PC-9 (cell line): Measurements from ENCODE around the gene PHF23. TPM values are rescaled to one million over a fixed set of nuclear protein-coding genes. Genes with fewer than 3 reads are reported as not detected.
A peak's percentile ranks its signal among the peaks of the same experiment; 100 is the strongest.

Source experiments
- BruUV-seq: library from RNA; stranded (reverse); fragments of 400-500 nt; replicated peaks from 2 replicates; lab custom pipeline; 2021; lab: Mats Ljungman, UMichigan
- CTCF ChIA-PET: fragments of 300-600 bp; sonication (Branson Sonifier 250); formaldehyde crosslinking; loops from one replicate; lab custom pipeline; 2022; ENCODE audit warnings: antibody characterized with exemption; lab: Charles Lee
- POLR2A ChIA-PET: fragments of 300-600 bp; sonication (Branson Sonifier 250); formaldehyde crosslinking; loops from one replicate; lab custom pipeline; 2022; ENCODE audit warnings: antibody characterized with exemption; ENCODE audit not compliant: unreplicated experiment; lab: Charles Lee
- DNase-seq, 2 experiments: peaks; one replicate each; pipeline versions ENCODE4 v3.0.0 to v3.0.0-alpha.2; 2015 to 2022; ENCODE audit warnings: mixed read lengths in 1 of 2
- H2AFZ ChIP-seq: fragments of 200-600 bp; sonication (generic); 2 replicates; pipeline ENCODE4 v1.8.1; 2017; ENCODE audit warnings: antibody characterized with exemption
- H3F3A ChIP-seq: fragments of 200-600 bp; sonication (generic); 2 replicates; pipeline ENCODE4 v1.8.1; 2017; ENCODE audit warnings: antibody characterized with exemption, mild to moderate bottlenecking, low read depth; ENCODE audit not compliant: insufficient read depth
- H3K27ac ChIP-seq: fragments of 200-600 bp; sonication (generic); 2 replicates; pipeline ENCODE4 v1.6.1; 2016; ENCODE audit warnings: mixed run types
- H3K27me3 ChIP-seq: fragments of 200-600 bp; sonication (generic); 2 replicates; pipeline ENCODE4 v1.6.1; 2016; ENCODE audit warnings: low read depth, mixed run types; ENCODE audit not compliant: insufficient read depth
- H3K36me3 ChIP-seq: fragments of 200-600 bp; sonication (generic); 2 replicates; pipeline ENCODE4 v1.6.1; 2016; ENCODE audit warnings: low read depth, mixed run types
- H3K4me1 ChIP-seq: fragments of 200-600 bp; sonication (generic); replicated peaks from 2 replicates; pipeline ENCODE4 v1.6.1; 2016; ENCODE audit warnings: mixed run types; ENCODE audit not compliant: insufficient read depth
- H3K4me2 ChIP-seq: fragments of 200-600 bp; sonication (generic); 2 replicates; pipeline ENCODE4 v1.6.1; 2017; ENCODE audit warnings: mixed run types
- H3K4me3 ChIP-seq: fragments of 200-600 bp; sonication (generic); 2 replicates; pipeline ENCODE4 v1.6.1; 2016; ENCODE audit warnings: mixed run types
- H3K79me2 ChIP-seq: fragments of 200-600 bp; sonication (generic); 2 replicates; pipeline ENCODE4 v1.6.1; 2017; ENCODE audit warnings: low read depth, mixed run types
- H3K9me2 ChIP-seq: fragments of 200-600 bp; sonication (generic); 2 replicates; pipeline ENCODE4 v1.8.1; 2017; ENCODE audit warnings: mild to moderate bottlenecking; ENCODE audit not compliant: insufficient read depth
- H3K9me3 ChIP-seq: fragments of 200-600 bp; sonication (generic); 2 replicates; pipeline ENCODE4 v1.8.1; 2016; ENCODE audit warnings: low read depth; ENCODE audit not compliant: insufficient read depth
- H4K20me1 ChIP-seq: fragments of 200-600 bp; sonication (generic); 2 replicates; pipeline ENCODE4 v1.8.1; 2017; ENCODE audit not compliant: insufficient read depth
- CTCF ChIP-seq: fragments of 200-600 bp; sonication (generic); conservative IDR thresholded peaks from 2 replicates; pipeline ENCODE4 v1.6.1; 2017; ENCODE audit warnings: mixed run types, antibody characterized with exemption, mild to moderate bottlenecking, moderate library complexity
- EZH2 ChIP-seq: fragments of 200-600 bp; sonication (generic); IDR thresholded peaks from 2 replicates; pipeline ENCODE4 v1.8.0; 2017; ENCODE audit warnings: antibody characterized with exemption, low read depth
- intact Hi-C: fragments of 100-400 bp; cut with micrococcal nuclease; formaldehyde crosslinking; loops from one replicate; pipeline ENCODE4 v1.10.0; 2022; ENCODE audit not compliant: unreplicated experiment
- total RNA-seq: library from RNA; stranded (reverse); gene quantifications from 2 replicates; pipeline ENCODE4 v1.2.3, GENCODE V29; 2021

Gene PHF23
- total RNA-seq, 1 experiment from 2014 or later = 64.5 TPM

- Histone ChIP-seq H3K27ac (peak overlapping the region; percentile 100), H3K9me3 (no peaks in the 10 kb centered on the region), H2AFZ (no peak overlapping the region), H3K27me3 (no peaks in the 10 kb centered on the region), H3K36me3 (peaks cover 33% of the 10 kb centered on the region), H3K4me3 (peak overlapping the region; percentile 97), H3K9me2 (no peaks in the 10 kb centered on the region), H3K4me1 (peaks cover 36% of the 10 kb centered on the region), H3K4me2 (peak overlapping the region; percentile 98), H4K20me1 (peaks cover 25% of the 10 kb centered on the region), H3K79me2 (peaks cover 66% of the 10 kb centered on the region), H3F3A (peaks cover 81% of the 10 kb centered on the region)
- no TSS peak for BruUV-seq
- DNase-seq = peak; percentile 74 to 91
- CTCF ChIA-PET = interaction anchor here (0.7 kb wide), 2 partner anchors 19 to 249 kb away, joined by 3 to 13 read pairs; no protein-coding TSS in a partner anchor
- TF ChIP-seq EZH2 (no peak), CTCF (no peak)
- POLR2A ChIA-PET = interaction anchor here (0.6 kb wide), 1 partner anchor 185 kb away, joined by 3 read pairs; no protein-coding TSS in a partner anchor
- intact Hi-C loops = loop anchor here (1.0 to 5.0 kb wide), 6 partner anchors 46 to 581 kb away; partner anchors contain the start of genes EIF5A, POLR2A, SLC35G6 and TMEM256
Observed at GRCh38 chr17:7260651-7261378, 21.6 kb upstream of the PHF23 start.

- no peaks in the 10 kb centered on the region for H3K9me3 ChIP-seq
- H3K4me2 ChIP-seq = peak overlapping the region; percentile 98
- ChIA-PET CTCF (interaction anchor here (0.7 kb wide), 1 partner anchor 248 kb away, joined by 13 read pairs; no protein-coding TSS in a partner anchor), POLR2A (interaction anchor here (0.6 kb wide), 1 partner anchor 19 kb away, joined by 4 read pairs; no protein-coding TSS in a partner anchor)
- H3K36me3 ChIP-seq = peaks cover 33% of the 10 kb centered on the region
- intact Hi-C loops = loop anchor here (5.0 kb wide), 5 partner anchors 47 to 582 kb away; partner anchors contain the start of genes EIF5A, POLR2A, SLC35G6 and TMEM256
- DNase-seq = no peak
- peak overlapping the region; percentile 100 for H3K27ac ChIP-seq
- peaks cover 66% of the 10 kb centered on the region for H3K79me2 ChIP-seq
- no TSS peak for BruUV-seq
- H3K9me2 ChIP-seq = no peaks in the 10 kb centered on the region
- TF ChIP-seq EZH2 = no peak
- TF ChIP-seq CTCF = no peak
- peaks cover 35% of the 10 kb centered on the region for H3K4me1 ChIP-seq
- peaks cover 25% of the 10 kb centered on the region for H4K20me1 ChIP-seq
- no peaks in the 10 kb centered on the region for H3K27me3 ChIP-seq
- H2AFZ ChIP-seq = no peak overlapping the region
- peak overlapping the region; percentile 97 for H3K4me3 ChIP-seq
- H3F3A ChIP-seq = peaks cover 83% of the 10 kb centered on the region
Observed at GRCh38 chr17:7260151-7260550, 20.9 kb upstream of the PHF23 start.

GRCh38 chr17:7259555-7259889 lies 20.3 kb upstream of the PHF23 start:
- H2AFZ ChIP-seq = no peak overlapping the region
- H3K4me2 ChIP-seq = peak overlapping the region; percentile 98
- peak overlapping the region; percentile 100 for H3K27ac ChIP-seq
- no peaks in the 10 kb centered on the region for H3K9me3 ChIP-seq
- TF ChIP-seq CTCF = no peak
- no peak for TF ChIP-seq EZH2
- peaks cover 71% of the 10 kb centered on the region for H3K79me2 ChIP-seq
- no peaks in the 10 kb centered on the region for H3K27me3 ChIP-seq
- peaks cover 87% of the 10 kb centered on the region for H3F3A ChIP-seq
- peaks cover 39% of the 10 kb centered on the region for H3K36me3 ChIP-seq
- ChIA-PET CTCF (no interaction called here), POLR2A (interaction anchor here (0.6 to 1.0 kb wide), 2 partner anchors 15 to 18 kb away, joined by 4 to 7 read pairs; no protein-coding TSS in a partner anchor)
- intact Hi-C loops = no loop called here
- peaks cover 25% of the 10 kb centered on the region for H4K20me1 ChIP-seq
- no TSS peak for BruUV-seq
- H3K9me2 ChIP-seq = no peaks in the 10 kb centered on the region
- H3K4me3 ChIP-seq = peak overlapping the region; percentile 37; the same call in 1 of the 2 replicates
- DNase-seq = no peak
- H3K4me1 ChIP-seq = peaks cover 31% of the 10 kb centered on the region
